ENCODE data around the gene LTO1. TPM values are rescaled to one million over a fixed set of nuclear protein-coding genes. Genes with fewer than 3 reads are reported as not detected.

LTO1 gene
- 14.3 and 22.4 TPM in 2 replicates for total RNA-seq

GRCh38 chr11:69674886-69675714 is at the start of gene LTO1:
Gene LTO1 (minus strand): TSS chr11:69675353. CDS start chr11:69675239, 114 bp downstream.

GRCh38 chr11:69703768-69704507 is 28.8 kb upstream of the LTO1 start, which contains the start of gene FGF19:
Gene FGF19 (minus strand): TSS chr11:69704022. CDS start chr11:69703876, 146 bp downstream.

GRCh38 chr11:69640995-69641581 is 34.1 kb downstream of the LTO1 start, which contains the start of gene CCND1:
Gene CCND1 (plus strand): TSS chr11:69641156. CDS start chr11:69641314, 158 bp downstream.

Other genes starting within 250 kb of the LTO1 start
- not detected in 2 replicates for gene LINC01488, start 193.7 kb downstream of the LTO1 start, total RNA-seq
- gene CCND1, start 34.2 kb downstream of the LTO1 start, total RNA-seq = 152 and 255 TPM in 2 replicates
- gene FGF19, start 28.7 kb upstream of the LTO1 start, total RNA-seq = not detected in 2 replicates
- not detected in 2 replicates for gene FGF4, start 100.0 kb upstream of the LTO1 start, total RNA-seq
- gene FGF3, start 144.1 kb upstream of the LTO1 start, total RNA-seq = not detected in 2 replicates